22Rv1 (cell line): ENCODE data around the gene CREB5.

Source experiments
- ZFX ChIP-seq: fragments of 450-650 bp; IDR thresholded peaks from 2 replicates; pipeline ENCODE4 v1.6.1; 2017; ENCODE audit warnings: antibody characterized with exemption, borderline replicate concordance
- TF ChIP-seq, protein P1 (sequence below): fragments of 450-650 bp; IDR thresholded peaks from 2 replicates; pipeline ENCODE4 v1.5.1; 2017; ENCODE audit warnings: mild to moderate bottlenecking

DNA sequence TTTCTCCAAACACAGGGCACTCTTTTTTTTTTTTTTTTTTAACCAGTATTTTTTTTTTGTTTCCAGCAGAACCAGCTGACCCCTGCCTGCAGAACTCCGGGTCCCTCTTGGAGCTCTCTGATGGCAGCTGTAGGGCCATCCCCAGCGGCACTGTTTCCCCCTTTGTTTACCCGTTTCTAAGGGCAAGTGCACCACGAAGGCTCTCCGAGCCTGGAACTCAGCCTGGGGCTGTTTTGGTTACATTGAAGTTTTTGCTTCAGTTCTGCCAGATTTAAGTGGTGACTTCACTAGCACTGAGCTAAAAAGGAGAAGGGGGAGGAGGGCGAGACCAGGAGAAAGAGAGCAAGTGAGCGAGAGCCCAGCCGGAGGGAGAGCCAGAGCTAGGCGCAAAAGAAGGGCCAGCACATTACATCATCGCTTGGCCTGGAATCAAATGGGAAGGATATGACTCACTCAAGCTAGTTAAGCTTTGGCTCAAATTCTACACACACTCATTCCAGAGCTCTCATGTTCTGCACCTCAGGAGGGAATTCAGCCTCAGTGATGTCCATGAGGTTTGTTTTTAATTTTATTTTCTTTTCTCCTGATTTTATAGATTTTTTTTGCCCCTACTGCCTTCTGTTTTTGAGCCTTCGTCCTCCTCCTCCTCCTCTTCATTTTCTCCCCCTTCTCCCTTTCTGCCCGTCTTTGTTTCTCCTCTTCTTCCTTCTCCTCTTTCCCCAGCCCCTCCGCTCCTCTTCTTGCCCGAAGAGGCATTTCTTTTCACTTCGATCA is 273.5 kb downstream of the CREB5 start:
- TF ChIP-seq, protein P1, sequence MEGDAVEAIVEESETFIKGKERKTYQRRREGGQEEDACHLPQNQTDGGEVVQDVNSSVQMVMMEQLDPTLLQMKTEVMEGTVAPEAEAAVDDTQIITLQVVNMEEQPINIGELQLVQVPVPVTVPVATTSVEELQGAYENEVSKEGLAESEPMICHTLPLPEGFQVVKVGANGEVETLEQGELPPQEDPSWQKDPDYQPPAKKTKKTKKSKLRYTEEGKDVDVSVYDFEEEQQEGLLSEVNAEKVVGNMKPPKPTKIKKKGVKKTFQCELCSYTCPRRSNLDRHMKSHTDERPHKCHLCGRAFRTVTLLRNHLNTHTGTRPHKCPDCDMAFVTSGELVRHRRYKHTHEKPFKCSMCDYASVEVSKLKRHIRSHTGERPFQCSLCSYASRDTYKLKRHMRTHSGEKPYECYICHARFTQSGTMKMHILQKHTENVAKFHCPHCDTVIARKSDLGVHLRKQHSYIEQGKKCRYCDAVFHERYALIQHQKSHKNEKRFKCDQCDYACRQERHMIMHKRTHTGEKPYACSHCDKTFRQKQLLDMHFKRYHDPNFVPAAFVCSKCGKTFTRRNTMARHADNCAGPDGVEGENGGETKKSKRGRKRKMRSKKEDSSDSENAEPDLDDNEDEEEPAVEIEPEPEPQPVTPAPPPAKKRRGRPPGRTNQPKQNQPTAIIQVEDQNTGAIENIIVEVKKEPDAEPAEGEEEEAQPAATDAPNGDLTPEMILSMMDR: no peak
- TF ChIP-seq ZFX: no peak
